Testis (tissue), 2 donors: ENCODE data around the gene KIF5C.

ENCODE experiments used
- POLR2A ChIP-seq: fragments of 450-650 bp; IDR thresholded peaks from one replicate; pipeline ENCODE4 v1.6.1; 2017; ENCODE audit warnings: antibody characterized with exemption, mild to moderate bottlenecking, moderate library complexity
- TF ChIP-seq, protein P1 (sequence below), 3 experiments: fragments of 450-650 bp in 2 of 3; fragments of 200-600 bp in 1 of 3; sonication (generic) in 1 of 3; IDR thresholded peaks; one replicate each; pipeline ENCODE4 v1.5.1; 2016 to 2019; ENCODE audit warnings: antibody characterized with exemption in 3 of 3, mild to moderate bottlenecking in 2 of 3, moderate library complexity in 1 of 3

DNA sequence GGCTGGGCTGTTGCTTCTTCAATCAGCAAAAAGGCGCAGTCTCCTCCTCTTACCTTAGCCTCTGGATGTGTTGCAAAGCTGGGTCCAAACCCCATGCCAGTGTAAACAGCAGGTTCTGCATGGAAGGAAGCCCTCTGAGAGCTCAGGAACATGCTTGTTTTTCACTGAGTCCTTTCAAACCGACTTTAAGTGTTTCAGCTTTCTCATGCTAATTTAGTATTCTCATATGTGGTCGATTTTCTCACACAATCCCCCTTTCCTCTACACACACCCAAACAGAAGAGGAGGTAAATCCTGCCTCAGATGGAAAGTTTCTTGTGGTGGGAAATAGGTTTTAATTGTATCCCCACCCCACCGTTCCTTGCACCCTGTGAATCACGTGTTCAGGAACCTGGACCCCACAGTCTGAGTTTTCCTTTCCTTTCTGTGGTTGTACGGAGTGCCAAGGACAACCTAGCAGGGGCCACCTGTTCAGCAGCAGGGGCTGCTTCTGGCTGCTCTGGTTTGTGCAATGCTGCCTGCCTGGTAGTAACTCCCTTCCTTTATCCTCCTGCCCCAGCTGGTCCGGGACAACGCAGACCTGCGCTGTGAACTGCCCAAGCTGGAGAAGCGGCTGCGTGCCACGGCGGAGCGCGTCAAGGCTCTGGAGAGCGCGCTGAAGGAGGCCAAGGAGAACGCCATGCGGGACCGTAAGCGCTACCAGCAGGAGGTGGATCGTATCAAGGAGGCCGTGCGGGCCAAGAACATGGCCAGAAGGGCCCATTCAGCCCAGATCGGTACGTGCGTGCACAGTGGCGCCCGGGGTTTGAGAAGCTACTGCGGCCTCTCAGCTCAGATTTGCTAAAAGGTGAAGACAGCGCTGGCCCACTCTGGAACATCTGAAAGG is 134.8 kb downstream of the KIF5C start:
- TF ChIP-seq POLR2A: no peak
- TF ChIP-seq, protein P1, sequence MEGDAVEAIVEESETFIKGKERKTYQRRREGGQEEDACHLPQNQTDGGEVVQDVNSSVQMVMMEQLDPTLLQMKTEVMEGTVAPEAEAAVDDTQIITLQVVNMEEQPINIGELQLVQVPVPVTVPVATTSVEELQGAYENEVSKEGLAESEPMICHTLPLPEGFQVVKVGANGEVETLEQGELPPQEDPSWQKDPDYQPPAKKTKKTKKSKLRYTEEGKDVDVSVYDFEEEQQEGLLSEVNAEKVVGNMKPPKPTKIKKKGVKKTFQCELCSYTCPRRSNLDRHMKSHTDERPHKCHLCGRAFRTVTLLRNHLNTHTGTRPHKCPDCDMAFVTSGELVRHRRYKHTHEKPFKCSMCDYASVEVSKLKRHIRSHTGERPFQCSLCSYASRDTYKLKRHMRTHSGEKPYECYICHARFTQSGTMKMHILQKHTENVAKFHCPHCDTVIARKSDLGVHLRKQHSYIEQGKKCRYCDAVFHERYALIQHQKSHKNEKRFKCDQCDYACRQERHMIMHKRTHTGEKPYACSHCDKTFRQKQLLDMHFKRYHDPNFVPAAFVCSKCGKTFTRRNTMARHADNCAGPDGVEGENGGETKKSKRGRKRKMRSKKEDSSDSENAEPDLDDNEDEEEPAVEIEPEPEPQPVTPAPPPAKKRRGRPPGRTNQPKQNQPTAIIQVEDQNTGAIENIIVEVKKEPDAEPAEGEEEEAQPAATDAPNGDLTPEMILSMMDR (IDR thresholded peaks at IDR 0.05): no peak
